ENCODE results near the gene RNLS.
A peak's percentile ranks its signal among the peaks of the same experiment; 100 is the strongest.

Gene RNLS

GRCh38 chr10:88618496-88618895 lies 35.4 kb upstream of the RNLS start:
- Histone ChIP-seq H3K4me3 (ENCODE audit: low read length) (no peak overlapping the region), H4K20me1 (ENCODE audit: insufficient read depth, low read length) (no peaks in the 10 kb centered on the region), H3K9me3 (ENCODE audit: insufficient read depth, low read length) (no peaks in the 10 kb centered on the region), H3K9ac (ENCODE audit: low read length) (no peak overlapping the region), H3K27me3 (ENCODE audit: low read depth, low read length) (no peaks in the 10 kb centered on the region), H3K27ac (ENCODE audit: low read length) (no peak overlapping the region), H3K79me2 (ENCODE audit: low read length) (no peaks in the 10 kb centered on the region), H2AFZ (ENCODE audit: low read depth, low read length) (no peak overlapping the region), H3K4me2 (ENCODE audit: low read length) (no peak overlapping the region), H3K4me1 (ENCODE audit: low read length) (no peaks in the 10 kb centered on the region; the same call in 1 of the 2 replicates), H3K36me3 (replicated peaks; ENCODE audit: low read depth, low read length) (no peaks in the 10 kb centered on the region)
- TF ChIP-seq EZH2phosphoT487 (IDR thresholded peaks at IDR 0.05; ENCODE audit: low read depth) (no peak), CTCF (IDR thresholded peaks at IDR 0.05; ENCODE audit: low read depth, low read length) (no peak)

GRCh38 chr10:88617772-88618300 lies 34.7 kb upstream of the RNLS start:
- Histone ChIP-seq H3K4me1 (ENCODE audit: low read length) (no peaks in the 10 kb centered on the region; the same call in 1 of the 2 replicates), H3K27ac (ENCODE audit: low read length) (no peak overlapping the region), H3K79me2 (ENCODE audit: low read length) (no peaks in the 10 kb centered on the region), H4K20me1 (ENCODE audit: insufficient read depth, low read length) (no peaks in the 10 kb centered on the region), H3K4me2 (ENCODE audit: low read length) (no peak overlapping the region), H3K27me3 (ENCODE audit: low read depth, low read length) (no peaks in the 10 kb centered on the region), H3K36me3 (replicated peaks; ENCODE audit: low read depth, low read length) (no peaks in the 10 kb centered on the region), H3K9me3 (ENCODE audit: insufficient read depth, low read length) (no peaks in the 10 kb centered on the region), H3K4me3 (ENCODE audit: low read length) (no peak overlapping the region), H2AFZ (ENCODE audit: low read depth, low read length) (no peak overlapping the region), H3K9ac (ENCODE audit: low read length) (no peak overlapping the region)
- no peak for TF ChIP-seq EZH2phosphoT487 (IDR thresholded peaks at IDR 0.05; ENCODE audit: low read depth)
- TF ChIP-seq CTCF (IDR thresholded peaks at IDR 0.05; ENCODE audit: low read depth, low read length): no peak

GRCh38 chr10:88616250-88616977 lies 33.3 kb upstream of the RNLS start:
- Histone ChIP-seq H3K9ac (ENCODE audit: low read length) (no peak overlapping the region), H4K20me1 (ENCODE audit: insufficient read depth, low read length) (no peaks in the 10 kb centered on the region), H2AFZ (ENCODE audit: low read depth, low read length) (no peak overlapping the region), H3K9me3 (ENCODE audit: insufficient read depth, low read length) (no peaks in the 10 kb centered on the region), H3K79me2 (ENCODE audit: low read length) (no peaks in the 10 kb centered on the region), H3K27ac (ENCODE audit: low read length) (no peak overlapping the region), H3K4me3 (ENCODE audit: low read length) (no peak overlapping the region), H3K27me3 (ENCODE audit: low read depth, low read length) (no peaks in the 10 kb centered on the region), H3K36me3 (replicated peaks; ENCODE audit: low read depth, low read length) (no peaks in the 10 kb centered on the region), H3K4me1 (ENCODE audit: low read length) (peaks cover under 1% of the 10 kb centered on the region), H3K4me2 (ENCODE audit: low read length) (no peak overlapping the region)
- TF ChIP-seq EZH2phosphoT487 (IDR thresholded peaks at IDR 0.05; ENCODE audit: low read depth) (no peak), CTCF (IDR thresholded peaks at IDR 0.05; ENCODE audit: low read depth, low read length) (no peak)

- Histone ChIP-seq H3K9ac (ENCODE audit: low read length) (no peak overlapping the region), H3K79me2 (ENCODE audit: low read length) (no peaks in the 10 kb centered on the region), H3K4me1 (ENCODE audit: low read length) (peaks cover 25% of the 10 kb centered on the region), H3K4me3 (ENCODE audit: low read length) (peak overlapping the region; percentile 25), H3K27ac (ENCODE audit: low read length) (peak overlapping the region; percentile 57; the same call in 1 of the 2 replicates), H3K4me2 (ENCODE audit: low read length) (peak overlapping the region; percentile 59), H2AFZ (ENCODE audit: low read depth, low read length) (no peak overlapping the region), H4K20me1 (ENCODE audit: insufficient read depth, low read length) (no peaks in the 10 kb centered on the region), H3K9me3 (ENCODE audit: insufficient read depth, low read length) (no peaks in the 10 kb centered on the region), H3K36me3 (replicated peaks; ENCODE audit: low read depth, low read length) (no peaks in the 10 kb centered on the region), H3K27me3 (ENCODE audit: low read depth, low read length) (no peaks in the 10 kb centered on the region)
- no peak for TF ChIP-seq CTCF (IDR thresholded peaks at IDR 0.05; ENCODE audit: low read depth, low read length)
- no peak for TF ChIP-seq EZH2phosphoT487 (IDR thresholded peaks at IDR 0.05; ENCODE audit: low read depth)
These were observed 25.7 kb upstream of the RNLS start for GRCh38 chr10:88608780-88609179.
